Suprapubic skin (tissue), 4 donors: ENCODE measurements around the gene CFAP46. TPM values are rescaled to one million over a fixed set of nuclear protein-coding genes. Genes with fewer than 3 reads are reported as not detected.
"Not testable (repeated sequence)": the region's sequence is repeated elsewhere in the genome, so short reads cannot be mapped to it uniquely, and the experiment has no call there.

Experiments used
- DNase-seq, 2 donors: peaks; one replicate each; pipeline ENCODE4 v3.0.0-alpha.2; 2019; ENCODE audit warnings: low spot score in 2 of 2
- H3K27ac ChIP-seq: fragments of 200-600 bp; sonication (generic); one replicate; pipeline ENCODE4 v1.5.1; 2019
- H3K27me3 ChIP-seq: fragments of 200-600 bp; sonication (generic); one replicate; pipeline ENCODE4 v1.5.1; 2019
- H3K36me3 ChIP-seq: fragments of 200-600 bp; sonication (generic); one replicate; pipeline ENCODE4 v1.5.1; 2019
- H3K4me1 ChIP-seq: fragments of 200-600 bp; sonication (generic); one replicate; pipeline ENCODE4 v1.5.1; 2019
- H3K4me3 ChIP-seq: fragments of 200-600 bp; sonication (generic); one replicate; pipeline ENCODE4 v1.5.1; 2019; ENCODE audit warnings: mild to moderate bottlenecking
- H3K9me3 ChIP-seq: fragments of 200-600 bp; sonication (generic); one replicate; pipeline ENCODE4 v1.5.1; 2019
- EP300 ChIP-seq: sonication (generic); formaldehyde crosslinking; IDR thresholded peaks from one replicate; pipeline ENCODE4 v1.6.1; 2017; ENCODE audit warnings: antibody characterized with exemption
- POLR2A ChIP-seq, 2 donors: fragments of 450-650 bp; IDR thresholded peaks; one replicate each; pipeline ENCODE4 v1.6.1; 2017; ENCODE audit warnings: antibody characterized with exemption in 2 of 2, mild to moderate bottlenecking in 2 of 2, moderate library complexity in 2 of 2
- POLR2AphosphoS5 ChIP-seq, 3 donors: sonication (generic); formaldehyde crosslinking; IDR thresholded peaks; one replicate each; pipeline ENCODE4 v1.6.1; 2017; ENCODE audit warnings: antibody characterized with exemption in 3 of 3
- WGBS: methylation state at CpG from one replicate; pipeline ENCODE4 v1.1.5; 2018; 5-methylcytosine and 5-hydroxymethylcytosine counted together
- total RNA-seq, 4 donors: library from RNA; depleted of rRNA; stranded (reverse); fragments of >200 nt; gene quantifications; one replicate each; pipeline ENCODE4 v1.1.0, GENCODE V29; 2016
- TF ChIP-seq, protein P1 (sequence below), 2 donors: fragments of 200-600 bp in 1 of 2; fragments of 450-650 bp in 1 of 2; sonication (generic) in 1 of 2; IDR thresholded peaks; one replicate each; pipeline ENCODE4 v1.5.1; 2016 to 2019; ENCODE audit warnings: antibody characterized with exemption in 2 of 2, mild to moderate bottlenecking in 1 of 2, moderate library complexity in 1 of 2

CFAP46 gene
- total RNA-seq, 4 donors from 2014 or later, result 0.11 to 0.21 TPM; not detected in 2

DNA sequence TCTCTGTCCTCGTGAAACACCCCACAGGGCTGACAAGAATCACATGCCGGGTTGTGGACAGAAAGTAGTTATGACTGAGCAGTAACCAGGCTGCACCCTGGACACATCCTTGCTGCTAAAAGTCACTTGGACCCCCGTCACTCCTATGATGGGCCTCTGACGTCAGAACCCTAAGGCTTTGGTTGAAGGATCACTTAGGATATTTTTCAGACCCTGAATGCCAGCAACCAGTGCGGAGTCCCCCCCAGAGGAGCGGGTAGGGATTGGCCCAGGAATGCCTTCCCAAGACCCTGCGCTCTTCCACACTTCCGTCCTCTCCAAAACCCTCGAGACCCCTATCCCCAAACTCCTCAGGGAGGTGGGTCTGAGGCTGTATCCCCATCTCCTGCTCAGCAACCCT lies 52.1 kb downstream of the CFAP46 start:
- WGBS, result 84% methylated on average over 6 of the region's 9 CpGs
- peaks cover 58% of the 10 kb centered on the region for H3K27me3 ChIP-seq

DNA sequence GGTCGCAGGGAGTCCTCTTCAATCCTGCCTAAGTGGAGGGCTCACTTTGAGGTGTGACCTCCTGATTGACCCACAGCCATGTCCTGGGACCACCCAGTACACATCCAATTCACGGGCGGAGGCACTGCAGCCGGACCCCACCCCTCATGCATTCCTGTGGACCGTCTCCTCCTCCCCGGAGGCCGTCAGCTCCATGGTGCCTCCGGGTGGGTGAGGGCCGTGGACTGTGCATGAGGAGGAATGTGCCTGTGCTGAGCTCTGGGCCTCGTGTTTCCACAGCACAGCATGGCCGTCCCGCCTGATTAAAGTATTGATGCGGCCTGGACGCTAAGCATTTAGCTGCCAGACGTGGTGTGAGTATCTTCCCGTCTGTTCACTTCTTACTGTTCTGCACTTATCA lies 52.8 kb downstream of the CFAP46 start:
- Histone ChIP-seq H3K27ac (no peak overlapping the region), H3K4me1 (peaks cover 7% of the 10 kb centered on the region), H3K4me3 (no peak overlapping the region), H3K27me3 (peaks cover 58% of the 10 kb centered on the region), H3K36me3 (no peaks in the 10 kb centered on the region), H3K9me3 (no peaks in the 10 kb centered on the region)
- DNase-seq, result peak; percentile 33 to 68
- TF ChIP-seq POLR2AphosphoS5 (IDR thresholded peaks at IDR 0.05) (no peak), POLR2A (IDR thresholded peaks at IDR 0.05) (no peak), EP300 (no peak)
- TF ChIP-seq, protein P1, sequence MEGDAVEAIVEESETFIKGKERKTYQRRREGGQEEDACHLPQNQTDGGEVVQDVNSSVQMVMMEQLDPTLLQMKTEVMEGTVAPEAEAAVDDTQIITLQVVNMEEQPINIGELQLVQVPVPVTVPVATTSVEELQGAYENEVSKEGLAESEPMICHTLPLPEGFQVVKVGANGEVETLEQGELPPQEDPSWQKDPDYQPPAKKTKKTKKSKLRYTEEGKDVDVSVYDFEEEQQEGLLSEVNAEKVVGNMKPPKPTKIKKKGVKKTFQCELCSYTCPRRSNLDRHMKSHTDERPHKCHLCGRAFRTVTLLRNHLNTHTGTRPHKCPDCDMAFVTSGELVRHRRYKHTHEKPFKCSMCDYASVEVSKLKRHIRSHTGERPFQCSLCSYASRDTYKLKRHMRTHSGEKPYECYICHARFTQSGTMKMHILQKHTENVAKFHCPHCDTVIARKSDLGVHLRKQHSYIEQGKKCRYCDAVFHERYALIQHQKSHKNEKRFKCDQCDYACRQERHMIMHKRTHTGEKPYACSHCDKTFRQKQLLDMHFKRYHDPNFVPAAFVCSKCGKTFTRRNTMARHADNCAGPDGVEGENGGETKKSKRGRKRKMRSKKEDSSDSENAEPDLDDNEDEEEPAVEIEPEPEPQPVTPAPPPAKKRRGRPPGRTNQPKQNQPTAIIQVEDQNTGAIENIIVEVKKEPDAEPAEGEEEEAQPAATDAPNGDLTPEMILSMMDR (IDR thresholded peaks at IDR 0.05), result no peak
- 54% methylated on average over 13 of the region's 16 CpGs for WGBS

More for the DNA sequence above, 52.1 kb downstream of the CFAP46 start:
- Histone ChIP-seq H3K9me3 (no peaks in the 10 kb centered on the region), H3K4me3 (no peak overlapping the region), H3K36me3 (no peaks in the 10 kb centered on the region), H3K27ac (no peak overlapping the region), H3K4me1 (peaks cover 7% of the 10 kb centered on the region)
- peak; percentile 10 to 55 for DNase-seq
- TF ChIP-seq POLR2AphosphoS5 (IDR thresholded peaks at IDR 0.05) (no peak), EP300 (no peak), POLR2A (IDR thresholded peaks at IDR 0.05) (no peak)
- TF ChIP-seq, protein P1 (IDR thresholded peaks at IDR 0.05), result no peak

DNA sequence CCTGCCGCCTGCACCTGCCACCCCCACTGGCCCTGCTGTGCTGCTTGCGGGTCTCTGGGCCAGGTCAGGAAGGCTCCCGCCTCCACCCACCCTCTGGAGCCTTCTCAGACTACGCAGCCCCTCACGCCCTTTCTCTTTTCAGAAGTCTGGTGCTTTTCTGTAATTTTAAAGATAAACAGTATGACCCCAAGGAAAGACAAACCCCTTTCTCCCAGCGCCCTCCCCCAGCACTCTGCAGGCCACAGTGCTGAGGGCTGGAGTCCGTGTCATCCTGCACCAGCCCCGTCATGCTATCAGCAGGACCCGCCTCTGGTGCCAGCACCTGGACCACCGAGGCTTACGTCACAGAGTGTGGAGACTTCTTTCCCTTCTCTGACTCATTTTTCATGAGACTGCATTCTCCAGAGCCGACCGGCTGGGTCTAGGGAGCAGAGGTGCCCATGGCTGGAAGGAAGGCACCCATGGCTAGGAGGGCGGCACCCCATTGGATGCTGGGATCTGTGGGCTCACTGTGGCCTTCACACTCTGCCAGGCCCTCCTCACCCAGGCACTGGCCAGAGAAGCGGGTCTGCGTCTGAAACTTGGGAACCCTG lies 53.4 kb downstream of the CFAP46 start:
- H3K4me1 ChIP-seq, result peaks cover 7% of the 10 kb centered on the region
- H3K27ac ChIP-seq, result no peak overlapping the region
- H3K27me3 ChIP-seq, result peaks cover 56% of the 10 kb centered on the region
- H3K36me3 ChIP-seq, result no peaks in the 10 kb centered on the region
- 85% methylated on average over 13 of the region's 16 CpGs for WGBS
- DNase-seq, result peak; percentile 32 to 61
- H3K4me3 ChIP-seq, result no peak overlapping the region
- TF ChIP-seq, protein P1 (IDR thresholded peaks at IDR 0.05), result no peak
- no peak for TF ChIP-seq POLR2AphosphoS5 (IDR thresholded peaks at IDR 0.05)
- no peak for TF ChIP-seq POLR2A (IDR thresholded peaks at IDR 0.05)
- TF ChIP-seq EP300, result no peak
- H3K9me3 ChIP-seq, result no peaks in the 10 kb centered on the region

DNA sequence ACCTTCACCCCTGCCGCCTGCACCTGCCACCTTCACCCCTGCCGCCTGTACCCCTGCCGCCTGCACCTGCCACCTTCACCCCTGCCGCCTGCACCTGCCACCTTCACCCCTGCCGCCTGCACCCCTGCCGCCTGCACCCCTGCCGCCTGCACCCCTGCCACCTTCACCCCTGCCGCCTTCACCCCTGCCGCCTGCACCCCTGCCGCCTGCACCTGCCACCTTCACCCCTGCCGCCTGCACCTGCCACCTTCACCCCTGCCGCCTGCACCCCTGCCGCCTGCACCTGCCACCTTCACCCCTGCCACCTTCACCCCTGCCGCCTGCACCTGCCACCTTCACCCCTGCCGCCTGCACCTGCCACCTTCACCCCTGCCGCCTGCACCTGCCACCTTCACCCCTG lies 53.9 kb downstream of the CFAP46 start:
- DNase-seq, result peak in 1 of 2 donors; percentile 9
- WGBS, result 75% methylated on average over 10 of the region's 16 CpGs
- H3K36me3 ChIP-seq, H3K27ac ChIP-seq, H3K9me3 ChIP-seq, H3K4me1 ChIP-seq, H3K4me3 ChIP-seq: not testable (repeated sequence)
- peaks cover 51% of the 10 kb centered on the region for H3K27me3 ChIP-seq

DNA sequence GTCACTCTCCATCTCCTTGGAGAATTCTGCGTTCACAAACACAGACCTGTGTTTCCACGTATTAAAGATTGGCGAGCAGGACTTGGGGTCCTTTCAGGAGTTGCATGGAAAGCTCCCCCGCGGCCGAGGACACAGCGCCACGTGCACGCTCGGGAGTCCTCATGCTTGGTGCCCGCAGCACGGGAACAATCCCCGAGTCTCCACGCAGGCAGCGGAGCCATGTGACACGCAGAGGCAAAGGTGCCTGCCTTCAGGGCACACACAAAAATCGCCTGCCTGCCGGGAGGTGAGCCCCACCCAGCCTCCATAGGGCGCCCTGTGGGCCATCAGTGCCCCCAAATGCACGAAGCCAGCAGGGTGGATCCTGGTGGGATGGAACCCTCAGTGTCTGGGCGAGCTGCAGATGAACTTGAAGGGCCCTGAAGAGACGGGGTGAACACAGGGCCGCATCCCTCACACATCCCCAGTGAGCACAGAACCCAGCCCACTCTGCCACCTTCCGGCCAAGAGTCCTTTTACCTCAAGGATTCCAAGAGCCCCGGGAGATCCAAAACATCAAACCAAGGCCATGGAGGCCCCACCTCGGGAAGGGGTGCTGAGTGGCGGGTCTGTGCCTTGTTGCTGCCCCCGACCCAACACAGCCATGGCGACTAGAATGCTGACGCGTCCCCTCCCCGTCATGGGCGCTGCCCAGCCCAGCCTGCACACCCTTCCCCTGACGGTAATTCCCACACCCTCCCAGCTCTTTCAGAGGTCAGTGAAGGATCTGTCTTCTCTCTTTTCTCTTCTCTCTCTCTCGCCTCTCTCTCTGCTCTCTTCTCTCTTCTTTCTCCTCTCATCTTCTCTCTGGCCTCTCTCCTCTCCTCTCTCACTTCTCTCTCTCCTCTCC lies 55.9 kb downstream of the CFAP46 start:
- Histone ChIP-seq H3K27me3 (peaks cover 46% of the 10 kb centered on the region), H3K9me3 (no peaks in the 10 kb centered on the region), H3K4me3 (no peak overlapping the region), H3K4me1 (no peaks in the 10 kb centered on the region), H3K27ac (no peak overlapping the region), H3K36me3 (no peaks in the 10 kb centered on the region)
- 69% methylated on average over 17 of the region's 35 CpGs for WGBS
- peak; percentile 56 to 76 for DNase-seq
- TF ChIP-seq, protein P1 (IDR thresholded peaks at IDR 0.05), result no peak
- TF ChIP-seq EP300 (no peak), POLR2AphosphoS5 (IDR thresholded peaks at IDR 0.05) (no peak), POLR2A (IDR thresholded peaks at IDR 0.05) (no peak)
